ENCODE data around the gene GRHL1.

The GRHL1 gene

DNA sequence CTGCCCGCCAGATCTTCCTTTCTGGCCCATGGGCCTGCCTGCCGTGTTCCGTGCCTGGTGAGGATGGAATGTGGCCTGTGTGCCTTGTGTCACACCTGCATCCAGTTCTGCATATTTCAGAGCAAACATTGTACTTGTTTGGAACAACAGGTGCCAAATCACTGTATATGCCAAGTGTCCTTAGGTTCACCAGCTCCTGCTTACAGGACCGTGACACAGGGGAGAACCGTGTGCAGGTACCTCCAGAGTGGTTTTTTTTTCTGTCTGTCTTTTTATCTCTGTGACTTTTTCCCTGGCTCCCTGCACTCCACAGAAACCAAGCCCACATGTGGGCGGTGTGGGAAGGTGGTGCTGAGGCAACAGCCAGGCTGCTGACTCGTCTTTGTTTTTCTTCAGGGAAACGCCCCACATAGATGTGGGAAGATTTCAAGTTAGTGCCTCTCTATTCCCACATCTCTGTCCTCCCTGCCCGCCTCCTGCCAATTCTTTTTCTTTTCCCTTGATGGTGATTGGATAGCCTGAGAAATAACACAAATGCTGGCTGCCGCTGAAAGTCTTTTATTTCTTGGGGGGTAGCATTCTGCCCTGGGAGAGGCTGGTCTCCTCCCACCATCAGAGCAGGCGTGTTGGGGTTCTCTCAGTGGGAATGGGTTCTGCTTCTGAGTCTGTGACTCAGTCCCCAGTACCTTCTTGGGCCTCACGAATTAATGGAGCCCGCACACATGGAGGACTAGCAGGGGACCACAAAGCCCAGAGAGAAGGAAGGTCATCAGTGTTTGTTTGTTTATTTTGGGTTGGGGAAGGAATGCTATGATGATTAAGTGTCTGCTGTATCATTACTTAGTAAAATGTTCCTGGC lies 21.4 kb downstream of the GRHL1 start:
- peak; percentile 81 for DNase-seq (ENCODE audit: low read depth)

- no peak for DNase-seq (ENCODE audit: low read depth)
These were observed 22.2 kb downstream of the GRHL1 start for GRCh38 chr2:9973690-9974089.

- DNase-seq (ENCODE audit: low read depth) = no peak
These were observed 22.9 kb downstream of the GRHL1 start for GRCh38 chr2:9974343-9974742.

DNA sequence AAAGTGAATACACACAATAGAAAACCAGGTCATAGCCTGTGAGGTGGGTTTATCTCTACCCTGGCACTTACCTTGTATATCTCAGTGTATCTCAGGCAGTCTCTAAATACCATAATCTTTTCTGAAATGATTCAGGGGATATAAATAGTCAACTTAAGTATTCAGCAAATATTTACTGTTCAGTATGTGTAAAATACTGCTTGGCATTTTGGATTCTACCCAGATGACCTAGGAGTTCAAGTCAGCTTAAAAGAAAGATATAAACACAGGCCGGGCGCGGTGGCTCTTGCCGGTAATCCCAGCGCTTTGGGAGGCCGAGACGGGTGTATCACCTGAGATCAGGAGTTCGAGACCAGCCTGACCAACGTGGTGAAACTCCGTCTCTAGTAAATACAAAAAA lies 23.8 kb downstream of the GRHL1 start:
- peak; percentile 87 for DNase-seq (ENCODE audit: low read depth)

DNA sequence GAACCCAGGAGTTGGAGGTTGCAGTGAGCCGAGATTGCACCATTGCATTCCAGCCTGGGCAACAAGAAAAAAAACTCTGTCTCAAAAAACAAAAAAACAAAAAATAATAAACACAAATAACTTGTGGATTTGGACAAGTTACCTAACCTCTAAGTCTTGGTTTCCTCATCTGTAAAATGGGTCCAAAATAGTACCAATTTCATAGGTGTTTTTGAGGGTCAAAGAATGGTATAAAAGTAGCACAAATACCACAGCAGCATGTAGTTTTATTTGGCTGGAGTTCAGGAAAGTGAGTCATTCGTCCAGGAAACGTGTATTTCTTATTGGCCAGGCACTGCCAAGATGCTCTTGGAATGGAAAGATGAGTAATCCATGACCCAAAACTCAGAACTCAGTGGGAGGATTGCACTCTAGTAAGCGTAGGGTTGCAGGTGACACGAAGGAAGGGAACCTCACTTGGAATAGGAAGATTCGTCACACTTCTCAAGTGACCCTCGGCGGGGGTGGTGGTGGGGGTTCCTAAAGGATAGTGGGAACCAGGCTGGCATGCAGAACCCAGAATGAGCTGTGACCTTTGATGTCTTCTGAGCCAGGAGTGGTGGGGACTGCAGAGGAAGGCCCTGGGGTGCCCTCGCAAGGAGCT lies 24.4 kb downstream of the GRHL1 start:
- DNase-seq (ENCODE audit: low read depth) = peak; percentile 97

- DNase-seq (ENCODE audit: low read depth) = no peak
These were observed 28.5 kb downstream of the GRHL1 start for GRCh38 chr2:9979977-9980376.

DNA sequence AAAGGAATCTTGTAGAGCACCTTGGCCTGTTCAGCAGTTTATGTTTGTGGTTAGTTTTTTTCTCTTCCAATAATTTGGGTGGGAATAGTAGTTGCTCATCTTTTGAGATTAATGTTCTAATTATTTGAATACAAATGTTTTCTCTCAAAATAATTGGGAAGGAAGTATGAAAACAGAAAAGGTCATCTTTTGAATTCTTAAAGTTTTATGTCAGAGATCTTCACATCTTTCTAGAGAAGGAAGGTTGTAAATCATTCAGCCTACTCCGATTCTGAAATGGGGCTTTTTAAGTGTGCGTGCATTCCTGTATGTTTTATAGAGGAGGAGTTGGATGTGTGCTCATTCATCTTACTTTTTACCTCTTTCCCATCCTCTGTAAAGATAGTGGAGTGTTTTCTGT lies 29.0 kb downstream of the GRHL1 start:
- no peak for DNase-seq (ENCODE audit: low read depth)

GRCh38 chr2:9981655-9982054 lies 30.2 kb downstream of the GRHL1 start:
- DNase-seq (ENCODE audit: low read depth) = no peak

GRCh38 chr2:9982248-9982647 lies 30.8 kb downstream of the GRHL1 start:
- DNase-seq (ENCODE audit: low read depth) = no peak

DNA sequence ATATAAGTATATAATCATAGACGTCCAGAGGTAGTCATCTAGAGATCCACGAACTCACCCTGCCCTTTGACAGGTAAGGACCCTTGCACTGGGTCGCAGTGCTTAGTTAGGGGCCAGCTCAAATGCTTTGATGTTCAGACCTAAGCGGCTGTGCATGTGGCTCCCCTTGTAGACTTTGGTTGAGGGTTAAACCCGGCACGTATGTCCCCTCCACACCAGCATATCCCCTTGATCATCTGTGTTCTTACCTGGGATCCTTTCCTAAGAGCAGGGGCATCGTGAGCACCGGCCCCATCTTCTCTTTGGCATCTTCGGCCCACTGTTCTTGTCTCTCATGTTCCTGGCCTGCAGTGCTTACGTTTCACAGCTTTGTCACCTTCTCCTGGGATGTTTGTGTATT lies 31.4 kb downstream of the GRHL1 start:
- DNase-seq (ENCODE audit: low read depth) = no peak

DNA sequence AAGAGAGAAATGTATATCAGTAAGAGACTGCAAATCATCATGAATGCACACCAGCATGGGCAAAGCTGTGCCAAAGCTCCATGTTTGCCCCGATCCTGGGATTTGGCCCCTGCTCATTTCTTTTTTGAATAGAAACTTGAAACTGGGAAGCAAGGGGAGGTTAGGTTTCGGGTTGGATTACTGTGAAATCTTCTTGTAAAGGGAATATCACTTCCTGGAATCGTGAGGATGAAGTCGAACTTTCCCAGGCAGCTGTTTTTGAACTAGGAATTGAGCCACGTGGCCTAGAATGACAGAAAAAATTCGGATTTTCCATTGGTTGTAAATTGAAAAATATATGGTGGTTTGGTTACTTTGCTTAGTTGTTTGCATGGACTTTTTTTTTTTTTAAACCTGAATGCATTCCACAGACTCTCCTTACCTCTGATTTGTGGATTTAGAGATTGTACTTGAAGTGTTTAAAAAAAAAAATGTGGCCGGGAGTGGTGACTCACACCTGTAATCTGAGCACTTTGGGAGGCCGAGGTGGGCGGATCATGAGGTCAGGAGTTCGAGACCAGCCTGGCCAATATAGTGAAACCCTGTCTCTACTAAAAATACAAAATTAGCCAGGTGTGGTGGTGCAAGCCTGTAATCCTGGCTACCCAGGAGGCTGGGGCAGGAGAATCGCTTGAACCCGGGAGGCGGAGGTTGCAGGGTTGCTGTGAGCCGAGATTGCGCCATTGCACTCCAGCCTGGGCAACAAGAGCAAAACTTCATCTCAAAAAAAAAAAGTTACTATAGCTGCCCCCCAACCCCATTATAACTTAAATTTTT lies 32.1 kb downstream of the GRHL1 start:
- DNase-seq (ENCODE audit: low read depth) = peak; percentile 32

DNA sequence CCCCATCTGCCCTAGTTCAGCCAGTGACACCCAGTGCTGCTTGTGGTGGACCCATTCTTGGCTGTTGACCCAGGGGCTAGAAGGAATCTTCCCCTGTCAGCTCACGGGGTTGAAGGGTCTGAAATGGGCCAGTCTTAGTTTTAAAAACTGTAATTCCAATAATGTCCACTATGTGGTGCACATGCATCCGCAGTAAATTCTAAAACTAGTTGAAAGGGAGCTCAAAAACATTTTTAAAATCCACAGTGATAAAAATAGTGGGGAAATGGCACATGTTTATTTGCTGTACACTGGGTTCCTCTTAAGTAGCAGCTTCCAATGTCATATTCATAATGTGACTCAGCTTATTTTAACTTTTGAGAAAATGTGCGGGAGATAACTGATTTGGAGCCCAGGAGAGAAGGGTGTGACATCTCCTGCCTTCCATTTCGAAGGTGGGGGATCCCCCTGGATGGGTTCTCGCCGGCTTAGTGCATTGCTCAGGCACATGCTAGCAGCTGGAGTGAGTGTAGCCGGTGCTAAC lies 32.8 kb downstream of the GRHL1 start:
- peak; percentile 49 for DNase-seq (ENCODE audit: low read depth)

DNA sequence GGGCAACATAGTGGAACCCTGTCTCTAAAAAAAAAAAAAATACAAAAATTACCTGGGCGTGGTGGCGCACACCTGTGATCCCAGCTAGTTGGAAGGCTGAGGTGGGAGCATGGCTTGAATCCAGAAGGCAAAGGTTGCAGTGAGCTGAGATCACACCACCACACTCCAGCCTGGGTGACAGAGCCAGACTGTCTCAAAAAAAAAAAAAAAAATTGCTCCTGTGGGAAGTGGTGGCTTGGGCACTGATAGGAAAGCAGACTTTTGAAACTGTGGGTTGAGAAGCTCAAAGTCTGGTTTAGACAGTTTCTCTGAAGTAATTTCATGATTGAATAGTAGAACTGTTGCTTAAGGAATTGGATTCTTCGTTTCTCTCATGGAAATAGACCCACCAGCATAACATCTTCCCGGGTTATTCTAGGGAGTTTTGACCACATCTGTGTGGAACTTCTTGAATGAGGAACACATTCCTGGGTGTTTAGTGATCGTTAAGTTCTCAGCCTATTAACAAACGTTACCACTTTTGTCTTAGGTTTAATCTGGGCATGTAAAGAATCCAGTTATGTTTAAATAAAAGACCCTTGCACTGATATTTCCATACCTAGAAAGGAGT lies 33.5 kb downstream of the GRHL1 start:
- DNase-seq (ENCODE audit: low read depth) = peak; percentile 41

DNA sequence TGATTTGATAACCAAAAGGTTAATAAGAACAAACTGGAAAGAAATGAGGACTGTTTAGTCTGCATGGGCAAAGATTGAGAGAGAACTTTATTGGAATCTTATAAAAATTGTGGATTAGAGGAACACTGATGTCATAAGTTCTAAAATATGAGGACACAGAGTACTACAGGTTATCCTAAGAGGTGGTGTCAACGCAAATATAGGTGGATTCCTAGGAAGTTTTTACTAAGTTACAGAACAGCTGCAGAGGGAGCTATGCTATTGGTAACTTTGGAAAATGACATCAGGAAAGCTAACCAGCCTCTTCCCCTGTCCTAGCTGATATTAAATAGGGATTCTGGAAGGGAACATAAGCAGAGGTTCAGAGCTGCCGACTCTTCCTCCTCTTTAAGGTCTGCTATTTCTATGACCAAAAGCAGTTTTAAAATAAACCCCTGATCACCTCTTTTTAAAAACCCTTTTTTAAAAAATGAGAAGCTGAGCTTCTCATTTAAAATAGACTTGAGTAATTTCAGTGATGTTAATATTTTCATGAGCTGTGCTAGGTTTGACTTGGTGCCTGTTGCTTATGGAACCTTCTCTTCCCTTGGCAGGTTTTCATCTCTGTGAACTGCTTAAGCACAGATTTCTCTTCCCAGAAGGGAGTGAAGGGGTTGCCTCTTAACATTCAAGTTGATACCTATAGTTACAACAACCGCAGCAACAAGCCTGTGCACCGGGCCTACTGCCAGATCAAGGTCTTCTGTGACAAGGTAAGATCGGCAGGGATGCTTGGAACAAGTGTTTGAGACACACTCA lies 34.2 kb downstream of the GRHL1 start:
- DNase-seq (ENCODE audit: low read depth) = no peak

DNA sequence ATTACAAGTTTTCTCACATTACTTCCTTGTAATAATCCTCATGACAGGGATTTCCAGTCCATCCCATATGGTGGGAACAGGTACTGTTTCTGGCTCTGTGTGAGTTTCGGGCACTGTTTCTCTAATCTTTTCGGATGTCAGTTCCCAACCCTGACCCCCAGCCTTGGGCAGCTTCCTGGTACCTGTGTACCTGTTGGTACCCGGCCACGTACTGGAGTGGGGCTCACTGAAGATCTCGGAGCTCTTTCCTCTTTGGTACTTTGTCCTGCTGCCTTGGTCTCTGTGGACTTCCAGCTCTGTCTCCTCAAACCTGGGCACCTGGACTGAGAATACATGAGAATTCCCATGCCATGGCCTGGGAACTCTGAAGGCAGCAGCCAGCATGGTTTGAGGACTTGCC lies 36.8 kb downstream of the GRHL1 start:
- no peak for DNase-seq (ENCODE audit: low read depth)

GRCh38 chr2:9990736-9991135 lies 39.2 kb downstream of the GRHL1 start:
- DNase-seq (ENCODE audit: low read depth) = no peak

GRCh38 chr2:9991221-9991620 lies 39.7 kb downstream of the GRHL1 start:
- no peak for DNase-seq (ENCODE audit: low read depth)

- DNase-seq (ENCODE audit: low read depth) = no peak
These were observed 40.4 kb downstream of the GRHL1 start for GRCh38 chr2:9991829-9992273.

DNA sequence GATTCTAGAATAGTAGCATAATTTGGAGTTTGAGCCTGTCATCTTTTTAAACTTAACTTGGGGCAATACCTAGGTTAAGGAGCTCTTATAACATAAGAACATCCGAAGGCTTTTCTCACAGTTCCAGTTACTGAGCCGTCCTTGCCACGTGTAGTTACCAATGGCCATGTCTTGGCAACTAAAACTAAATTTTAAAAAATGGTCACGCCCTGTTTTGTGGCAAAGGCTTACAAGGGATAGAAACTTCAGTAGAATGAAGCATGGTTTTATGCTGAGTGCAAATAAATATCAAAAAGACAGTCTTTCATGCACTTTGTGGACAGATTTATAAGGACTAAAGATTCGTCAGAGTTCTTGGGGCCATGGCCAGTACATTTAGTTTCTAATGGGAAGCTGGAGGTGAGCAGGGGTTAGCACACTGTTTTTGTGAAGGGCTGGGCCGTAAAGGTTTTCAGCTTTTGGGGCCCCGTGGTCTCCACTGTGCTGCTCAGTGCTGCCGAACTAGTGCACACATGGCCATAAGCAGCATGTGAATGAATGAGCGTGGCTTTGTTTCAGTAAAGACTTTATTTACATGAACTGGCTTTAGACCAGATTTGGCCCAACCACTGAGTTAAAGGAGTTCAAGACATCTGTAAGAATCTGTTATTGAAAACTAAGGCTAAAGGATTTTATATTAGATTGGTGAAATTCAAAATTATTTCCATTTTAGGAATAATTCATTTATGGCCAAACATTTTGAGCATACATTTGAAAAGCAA lies 41.1 kb downstream of the GRHL1 start:
- no peak for DNase-seq (ENCODE audit: low read depth)

DNA sequence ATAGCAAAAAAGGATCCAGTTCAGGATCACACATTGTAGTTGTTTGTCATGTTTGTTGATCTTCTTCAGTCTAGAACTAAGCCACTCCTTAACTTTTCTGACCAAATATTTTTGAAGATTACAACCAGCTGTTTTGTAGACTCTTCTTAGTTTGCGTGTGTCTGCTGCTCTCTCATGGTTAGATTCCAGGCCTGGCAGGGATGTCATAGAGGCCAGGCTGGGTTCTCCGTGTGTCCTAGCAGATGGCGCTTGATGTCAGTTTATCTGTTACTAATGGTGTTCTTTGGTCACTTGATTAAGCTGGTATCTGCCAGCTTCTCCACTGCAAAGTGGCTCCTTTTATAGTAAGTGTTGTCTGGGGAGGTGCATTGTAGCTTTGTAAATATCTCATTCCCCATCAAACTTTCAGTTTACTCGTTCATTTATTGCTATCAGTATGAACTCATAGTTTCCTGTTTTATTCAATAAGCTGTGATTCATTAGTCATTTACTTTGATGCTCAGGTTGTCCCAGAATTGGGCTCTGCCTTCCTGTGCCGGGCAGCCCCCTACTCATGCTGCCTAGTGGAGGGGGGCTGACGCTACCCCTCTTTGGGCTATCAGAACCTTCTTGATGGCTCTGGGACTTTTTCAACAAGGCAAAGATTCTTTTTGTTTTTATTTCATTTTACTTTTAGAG lies 42.1 kb downstream of the GRHL1 start:
- no peak for DNase-seq (ENCODE audit: low read depth)
